Osteocyte (in vitro differentiated cells): Measurements from ENCODE around the gene LIN52. TPM values are rescaled to one million over a fixed set of nuclear protein-coding genes. Genes with fewer than 3 reads are reported as not detected.

Source experiments
- DNase-seq: peaks from one replicate; pipeline ENCODE4 v3.0.0; 2021; ENCODE audit warnings: mixed read lengths; ENCODE audit not compliant: unreplicated experiment; ENCODE audit errors: extremely low spot score
- H3K27ac Mint-ChIP-seq: one replicate; pipeline ENCODE4 v1.8.0; 2021; ENCODE audit warnings: mild to moderate bottlenecking, mixed read lengths; ENCODE audit not compliant: unreplicated experiment
- H3K27me3 Mint-ChIP-seq: one replicate; pipeline ENCODE4 v1.8.0; 2021; ENCODE audit warnings: mixed read lengths; ENCODE audit not compliant: unreplicated experiment
- H3K36me3 Mint-ChIP-seq: one replicate; pipeline ENCODE4 v1.8.0; 2021; ENCODE audit warnings: mixed read lengths; ENCODE audit not compliant: unreplicated experiment
- H3K4me1 Mint-ChIP-seq: one replicate; pipeline ENCODE4 v1.8.0; 2021; ENCODE audit warnings: mixed read lengths; ENCODE audit not compliant: unreplicated experiment
- H3K4me3 Mint-ChIP-seq: one replicate; pipeline ENCODE4 v1.8.0; 2021; ENCODE audit warnings: mild to moderate bottlenecking, moderate library complexity, mixed read lengths; ENCODE audit not compliant: unreplicated experiment
- H3K9me3 Mint-ChIP-seq: one replicate; pipeline ENCODE4 v1.8.0; 2021; ENCODE audit warnings: mixed read lengths; ENCODE audit not compliant: unreplicated experiment
- total RNA-seq: library from RNA; stranded (reverse); gene quantifications from 2 replicates; pipeline ENCODE4 v1.2.1, GENCODE V29; 2021
- TF ChIP-seq, protein P1 (sequence below): fragments of 200-600 bp; sonication (generic); IDR thresholded peaks from 2 replicates; pipeline ENCODE4 v1.5.0; 2021; ENCODE audit warnings: antibody characterized with exemption, mild to moderate bottlenecking, moderate library complexity

Gene LIN52
- total RNA-seq, 1 donor from 2014 or later, result 9.0 TPM

DNA sequence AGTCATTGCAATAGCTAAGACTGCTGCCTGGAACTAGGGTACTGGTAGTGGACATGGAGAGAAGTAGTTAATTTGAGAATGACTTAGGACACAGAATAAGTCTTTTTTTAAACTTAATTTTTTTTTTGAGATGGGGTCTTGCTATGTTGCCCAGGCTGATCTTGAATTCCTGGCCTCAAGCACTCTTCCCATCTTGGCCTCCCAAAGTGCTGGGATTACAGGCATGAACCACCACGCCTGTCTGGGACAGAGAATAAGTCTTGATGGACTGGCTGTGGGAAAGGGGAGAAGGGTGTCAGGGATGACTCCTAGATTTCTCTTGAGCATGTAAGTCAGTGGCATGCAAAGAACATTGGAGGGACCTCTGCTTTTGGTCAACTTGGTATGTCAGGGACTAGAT is 42.9 kb downstream of the LIN52 start:
- no peak for DNase-seq
- Mint-ChIP-seq H3K4me3 (no peak overlapping the region), H3K4me1 (no peaks in the 10 kb centered on the region)

DNA sequence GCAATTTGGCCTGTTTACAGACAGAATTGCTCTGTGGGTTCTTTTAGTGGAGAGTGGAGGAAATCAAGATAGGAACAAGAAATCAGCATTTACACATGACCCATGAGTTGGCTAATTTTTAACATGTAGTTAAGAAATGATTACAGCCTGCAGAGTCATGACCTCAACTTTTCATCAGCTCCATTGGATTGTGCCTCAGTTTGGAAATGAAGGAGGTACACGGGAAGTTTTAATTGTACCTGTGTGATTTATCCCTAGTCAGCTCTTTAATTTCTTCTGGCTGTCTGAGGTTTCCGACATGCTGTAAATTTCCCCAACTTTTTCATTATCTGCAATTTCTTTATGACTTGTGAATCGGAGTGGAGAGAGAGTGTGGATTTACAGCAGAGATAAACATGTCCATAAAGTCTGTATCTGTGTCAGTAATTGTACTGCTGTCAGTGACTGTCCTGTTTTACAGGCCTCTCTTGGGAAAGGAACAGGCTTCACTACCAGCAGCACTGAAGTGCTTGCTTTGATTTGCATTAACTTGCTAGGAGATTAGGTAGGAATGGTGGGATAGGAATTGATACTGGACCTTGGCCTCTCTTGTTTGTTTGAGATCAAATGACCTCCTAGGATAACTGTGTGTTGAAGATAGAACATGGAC is 49.2 kb downstream of the LIN52 start:
- TF ChIP-seq, protein P1, sequence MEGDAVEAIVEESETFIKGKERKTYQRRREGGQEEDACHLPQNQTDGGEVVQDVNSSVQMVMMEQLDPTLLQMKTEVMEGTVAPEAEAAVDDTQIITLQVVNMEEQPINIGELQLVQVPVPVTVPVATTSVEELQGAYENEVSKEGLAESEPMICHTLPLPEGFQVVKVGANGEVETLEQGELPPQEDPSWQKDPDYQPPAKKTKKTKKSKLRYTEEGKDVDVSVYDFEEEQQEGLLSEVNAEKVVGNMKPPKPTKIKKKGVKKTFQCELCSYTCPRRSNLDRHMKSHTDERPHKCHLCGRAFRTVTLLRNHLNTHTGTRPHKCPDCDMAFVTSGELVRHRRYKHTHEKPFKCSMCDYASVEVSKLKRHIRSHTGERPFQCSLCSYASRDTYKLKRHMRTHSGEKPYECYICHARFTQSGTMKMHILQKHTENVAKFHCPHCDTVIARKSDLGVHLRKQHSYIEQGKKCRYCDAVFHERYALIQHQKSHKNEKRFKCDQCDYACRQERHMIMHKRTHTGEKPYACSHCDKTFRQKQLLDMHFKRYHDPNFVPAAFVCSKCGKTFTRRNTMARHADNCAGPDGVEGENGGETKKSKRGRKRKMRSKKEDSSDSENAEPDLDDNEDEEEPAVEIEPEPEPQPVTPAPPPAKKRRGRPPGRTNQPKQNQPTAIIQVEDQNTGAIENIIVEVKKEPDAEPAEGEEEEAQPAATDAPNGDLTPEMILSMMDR, result no peak
- Mint-ChIP-seq H3K4me3 (no peak overlapping the region), H3K9me3 (no peaks in the 10 kb centered on the region), H3K27ac (no peak overlapping the region), H3K4me1 (no peaks in the 10 kb centered on the region), H3K36me3 (peaks cover 4% of the 10 kb centered on the region), H3K27me3 (no peaks in the 10 kb centered on the region)
- no peak for DNase-seq

More for the DNA sequence above, 42.9 kb downstream of the LIN52 start:
- Mint-ChIP-seq H3K27me3 (no peaks in the 10 kb centered on the region), H3K27ac (no peak overlapping the region), H3K36me3 (peaks cover 11% of the 10 kb centered on the region), H3K9me3 (no peaks in the 10 kb centered on the region)
- TF ChIP-seq, protein P1, result no peak

DNA sequence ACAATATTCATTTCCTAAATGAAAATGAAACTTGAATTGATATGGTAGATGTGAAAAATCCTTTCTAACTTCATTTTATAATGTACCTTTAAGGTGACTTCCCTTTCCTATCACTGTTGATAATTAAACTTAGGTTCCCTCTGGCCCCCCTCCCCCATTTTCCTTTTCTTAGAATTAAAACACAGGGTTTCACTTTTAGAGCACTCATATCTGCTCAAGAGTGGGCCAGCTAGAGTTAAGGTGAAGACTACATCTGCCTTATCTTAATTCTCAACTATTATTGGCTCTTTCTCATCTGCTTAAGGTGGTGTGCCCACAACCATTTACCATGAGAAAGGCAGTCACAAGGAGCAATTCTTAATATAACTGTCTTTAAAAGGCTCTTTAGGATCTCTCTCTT is 49.7 kb downstream of the LIN52 start:
- Mint-ChIP-seq H3K4me3 (no peak overlapping the region), H3K36me3 (peaks cover 4% of the 10 kb centered on the region), H3K27me3 (no peaks in the 10 kb centered on the region), H3K27ac (no peak overlapping the region), H3K4me1 (no peaks in the 10 kb centered on the region), H3K9me3 (no peaks in the 10 kb centered on the region)
- TF ChIP-seq, protein P1, result no peak
- DNase-seq, result no peak

DNA sequence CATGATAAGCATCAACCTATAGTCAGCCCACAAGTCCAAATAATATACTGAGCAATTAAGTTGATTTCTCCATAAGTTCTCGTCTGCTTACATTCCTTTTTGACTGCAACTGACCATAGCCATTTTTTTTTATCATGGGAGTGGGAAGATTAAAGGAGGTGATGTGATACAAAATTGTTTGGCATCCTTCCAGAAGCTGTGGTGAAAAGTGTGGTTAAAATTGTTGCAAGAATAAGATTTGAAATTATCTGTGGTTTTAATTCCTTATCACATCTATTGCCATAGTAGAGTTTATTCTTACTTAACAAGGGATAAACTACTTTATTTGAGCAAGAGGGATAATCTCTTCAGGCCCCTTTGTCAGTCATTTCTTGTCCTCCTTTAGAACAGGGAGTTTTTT is 50.7 kb downstream of the LIN52 start:
- no peaks in the 10 kb centered on the region for H3K27me3 Mint-ChIP-seq
- no peak overlapping the region for H3K27ac Mint-ChIP-seq
- H3K4me3 Mint-ChIP-seq, result no peak overlapping the region
- no peaks in the 10 kb centered on the region for H3K9me3 Mint-ChIP-seq
- H3K4me1 Mint-ChIP-seq, result no peaks in the 10 kb centered on the region
- DNase-seq, result no peak
- TF ChIP-seq, protein P1, result no peak
- peaks cover 4% of the 10 kb centered on the region for H3K36me3 Mint-ChIP-seq

DNA sequence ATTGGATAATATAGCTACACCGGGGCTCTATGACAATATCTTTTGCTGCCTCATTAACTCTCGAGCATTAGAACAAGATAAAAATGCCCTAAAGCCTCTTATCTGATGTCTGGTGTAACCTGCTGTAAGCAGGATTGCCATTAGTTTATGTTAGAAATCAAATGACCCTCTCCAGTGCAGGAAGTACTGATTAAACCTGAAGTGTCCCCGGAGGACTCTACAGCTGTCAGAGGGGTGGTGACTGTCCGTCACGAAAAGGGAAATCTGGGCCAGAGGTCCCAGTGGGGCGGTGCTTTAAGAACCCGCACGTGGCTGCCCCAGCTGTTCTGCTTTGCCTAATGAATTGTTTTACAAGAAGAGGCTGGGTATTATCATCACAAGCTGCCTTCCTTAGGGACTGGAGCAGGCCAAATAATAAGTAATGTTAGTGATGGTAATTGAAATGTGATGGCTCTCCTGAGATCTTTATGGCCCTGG is 55.7 kb downstream of the LIN52 start:
- TF ChIP-seq, protein P1, result no peak
- Mint-ChIP-seq H3K4me1 (peaks cover 2% of the 10 kb centered on the region), H3K27ac (no peak overlapping the region), H3K36me3 (peaks cover 15% of the 10 kb centered on the region), H3K9me3 (no peaks in the 10 kb centered on the region), H3K4me3 (no peak overlapping the region), H3K27me3 (no peaks in the 10 kb centered on the region)
- no peak for DNase-seq
